Erythroblast (primary cell): ENCODE results near the gene LACRT.

ENCODE experiments used
- GATA1 ChIP-seq: IDR thresholded peaks from 2 replicates; pipeline ENCODE4 v1.6.1; 2011; ENCODE audit warnings: low read depth, mild to moderate bottlenecking, control low read depth, low read length, moderate library complexity
- POLR2A ChIP-seq: IDR thresholded peaks from 2 replicates; pipeline ENCODE4 v1.6.1; 2011; ENCODE audit warnings: mild to moderate bottlenecking, low read length

GRCh38 chr12:54682674-54683073 lies 48.0 kb upstream of the LACRT start:
- TF ChIP-seq POLR2A = no peak
- TF ChIP-seq GATA1 = no peak
